Measurements from ENCODE around the gene MCM5.

- TF ChIP-seq POLR2AphosphoS5 (IDR thresholded peaks at IDR 0.05; ENCODE audit: low read depth, low read length) (no peak), POLR2A (IDR thresholded peaks at IDR 0.05; ENCODE audit: low read depth, low read length) (no peak), POU2F2 (IDR thresholded peaks at IDR 0.05; ENCODE audit: low read depth, low read length) (no peak)
Observed at GRCh38 chr22:35448523-35448922, 48.6 kb downstream of the MCM5 start.
